ENCODE data around the gene HIC1.
A peak's percentile ranks its signal among the peaks of the same experiment; 100 is the strongest.

GRCh38 chr17:2030779-2031163 lies 24.1 kb upstream of the HIC1 start:
- peak in 2 of 3 experiments; percentile 48 to 68 for TF ChIP-seq CTCF (optimal IDR thresholded peaks at IDR 0.05 in 1 of 3, IDR thresholded peaks at IDR 0.05 in 1 of 3, conservative IDR thresholded peaks at IDR 0.05 in 1 of 3; ENCODE audit: extremely low read depth in 1 of 3, insufficient read depth in 2 of 3, low read length in 3 of 3)
- TF ChIP-seq EZH2 (IDR thresholded peaks at IDR 0.05; ENCODE audit: low read length): no peak
